BE2C (cell line): ENCODE data around the gene PPP4C.

Experiments
- DNase-seq: peaks from one replicate; pipeline ENCODE4 v3.0.0-alpha.2; 2020
- H3K27me3 ChIP-seq: fragments of 250-450 bp; sonication (Bioruptor Pico); 2 replicates; pipeline ENCODE4 v1.5.1; 2020; ENCODE audit warnings: mild to moderate bottlenecking
- H3K36me3 ChIP-seq: fragments of 250-450 bp; sonication (Bioruptor Pico); 2 replicates; pipeline ENCODE4 v1.5.1; 2020; ENCODE audit warnings: mild to moderate bottlenecking
- H3K4me1 ChIP-seq: fragments of 250-450 bp; sonication (Bioruptor Pico); 2 replicates; pipeline ENCODE4 v1.5.1; 2020
- H3K4me3 ChIP-seq: 2 replicates; pipeline ENCODE4 v1.5.1; 2011; ENCODE audit warnings: low read depth, low read length
- H3K9me3 ChIP-seq: fragments of 250-450 bp; sonication (Bioruptor Pico); 2 replicates; pipeline ENCODE4 v1.5.1; 2020
- CTCF ChIP-seq: IDR thresholded peaks from 2 replicates; pipeline ENCODE4 v1.5.1; 2012; ENCODE audit warnings: mild to moderate bottlenecking, low read depth, low read length

PPP4C gene

GRCh38 chr16:30053376-30054015 is 22.3 kb upstream of the PPP4C start:
- TF ChIP-seq CTCF: no peak
- peak overlapping the region; percentile 75 for H3K4me3 ChIP-seq
- no peak for DNase-seq
- H3K4me1 ChIP-seq: peaks cover 7% of the 10 kb centered on the region
- H3K36me3 ChIP-seq: no peaks in the 10 kb centered on the region
- H3K27me3 ChIP-seq: no peaks in the 10 kb centered on the region
- H3K9me3 ChIP-seq: no peaks in the 10 kb centered on the region

- no peak for DNase-seq
- no peaks in the 10 kb centered on the region for H3K9me3 ChIP-seq
- TF ChIP-seq CTCF: no peak
- no peak overlapping the region for H3K4me3 ChIP-seq
- H3K36me3 ChIP-seq: no peaks in the 10 kb centered on the region
- H3K4me1 ChIP-seq: no peaks in the 10 kb centered on the region; the same call in 1 of the 2 replicates
- no peaks in the 10 kb centered on the region for H3K27me3 ChIP-seq
Observed at GRCh38 chr16:30054451-30054850, 21.3 kb upstream of the PPP4C start.

- no peak overlapping the region for H3K4me3 ChIP-seq
Observed at GRCh38 chr16:30054959-30055553, 20.7 kb upstream of the PPP4C start.

GRCh38 chr16:30060346-30060745 is 15.4 kb upstream of the PPP4C start:
- Histone ChIP-seq H3K36me3 (no peaks in the 10 kb centered on the region), H3K27me3 (no peaks in the 10 kb centered on the region), H3K4me1 (peaks cover 16% of the 10 kb centered on the region), H3K9me3 (no peaks in the 10 kb centered on the region), H3K4me3 (no peak overlapping the region)
- TF ChIP-seq CTCF: no peak
- DNase-seq: no peak

More at GRCh38 chr16:30054959-30055553, 20.7 kb upstream of the PPP4C start:
- Histone ChIP-seq H3K9me3 (no peaks in the 10 kb centered on the region), H3K36me3 (no peaks in the 10 kb centered on the region), H3K27me3 (no peaks in the 10 kb centered on the region), H3K4me1 (peaks cover 3% of the 10 kb centered on the region; the same call in 1 of the 2 replicates)
- peak; percentile 52 for DNase-seq
- TF ChIP-seq CTCF: peak; percentile 65

- H3K4me3 ChIP-seq: no peak overlapping the region
- no peak for TF ChIP-seq CTCF
- H3K27me3 ChIP-seq: no peaks in the 10 kb centered on the region
- peaks cover 3% of the 10 kb centered on the region for H3K36me3 ChIP-seq
- peaks cover 16% of the 10 kb centered on the region for H3K4me1 ChIP-seq
- DNase-seq: peak; percentile 74
- H3K9me3 ChIP-seq: no peaks in the 10 kb centered on the region
Observed at GRCh38 chr16:30060836-30061554, 14.8 kb upstream of the PPP4C start.
